GM12878 (cell line): ENCODE measurements around the gene GTF2H1. TPM values are rescaled to one million over a fixed set of nuclear protein-coding genes. Genes with fewer than 3 reads are reported as not detected.

ENCODE experiments used
- ATAC-seq: fragments of 200-7000 bp; cut with Tn5 transposase; 3 replicates; pipeline ENCODE4 v1.9.1; 2020; ENCODE audit warnings: mild to moderate bottlenecking, moderate library complexity
- BruUV-seq: library from RNA; stranded (reverse); fragments of 400-500 nt; replicated peaks from 2 replicates; lab custom pipeline; 2021; lab: Mats Ljungman, UMichigan
- CTCF ChIA-PET: fragments of 300-600 bp; sonication (Branson Sonifier 250); formaldehyde crosslinking; extraction: SDS; loops from one replicate; lab custom pipeline; 2021; ENCODE audit warnings: inconsistent platforms; lab: Yijun Ruan, JAX
- POLR2A ChIA-PET: fragments of 350-600 bp; formaldehyde crosslinking; extraction: SDS; loops from one replicate; lab custom pipeline; 2021; ENCODE audit warnings: inconsistent platforms; lab: Charles Lee
- RAD21 ChIA-PET: fragments of 300-600 bp; sonication (Branson Sonifier 250); formaldehyde crosslinking; loops from one replicate; lab custom pipeline; 2023; ENCODE audit warnings: antibody characterized with exemption; ENCODE audit not compliant: unreplicated experiment; lab: Charles Lee
- SMC1A ChIA-PET: fragments of 300-600 bp; sonication (Branson Sonifier 250); formaldehyde crosslinking; loops from one replicate; lab custom pipeline; 2023; ENCODE audit not compliant: unreplicated experiment, uncharacterized antibody; lab: Charles Lee
- DNase-seq: peaks from one replicate; pipeline ENCODE4 v3.0.0-alpha.2; 2011; ENCODE audit warnings: low read depth, low spot score
- FAIRE-seq: peaks from 3 replicates; lab custom pipeline; 2011; peaks lifted over from hg19 to GRCh38; lab: Jason Lieb, UNC
- H2AFZ ChIP-seq: 2 replicates; pipeline ENCODE4 v1.6.0; 2011; ENCODE audit warnings: low read depth, low read length, control low read depth; ENCODE audit not compliant: control insufficient read depth
- H3K27ac ChIP-seq: 2 replicates; pipeline ENCODE4 v1.5.1; 2011; ENCODE audit warnings: control low read depth; ENCODE audit not compliant: control insufficient read depth, insufficient read depth
- H3K27me3 ChIP-seq, 2 experiments: replicated peaks in 1 of 2; 2 replicates each; pipeline versions ENCODE4 v1.6.0 to v1.6.1; 2011; ENCODE audit warnings: low read length in 1 of 2; ENCODE audit not compliant: control insufficient read depth in 2 of 2, insufficient read depth in 2 of 2
- H3K36me3 ChIP-seq, 2 experiments: 2 replicates each; pipeline ENCODE4 v1.5.1; 2011; ENCODE audit warnings: low read length in 1 of 2; ENCODE audit not compliant: control insufficient read depth in 2 of 2, insufficient read depth in 2 of 2
- H3K4me1 ChIP-seq: 2 replicates; pipeline ENCODE4 v1.6.1; 2011; ENCODE audit warnings: mild to moderate bottlenecking, low read length, moderate library complexity, mixed read lengths; ENCODE audit not compliant: control insufficient read depth, insufficient read depth
- H3K4me2 ChIP-seq: 2 replicates; pipeline ENCODE4 v1.6.0; 2011; ENCODE audit warnings: control low read depth; ENCODE audit not compliant: control insufficient read depth, insufficient read depth
- H3K4me3 ChIP-seq: fragments of 200-600 bp; sonication (generic); 2 replicates; pipeline ENCODE4 v1.5.1; 2016
- H3K79me2 ChIP-seq: 2 replicates; pipeline ENCODE4 v1.6.0; 2011; ENCODE audit warnings: low read length; ENCODE audit not compliant: control insufficient read depth, insufficient read depth
- H3K9ac ChIP-seq: 2 replicates; pipeline ENCODE4 v1.8.0; 2011; ENCODE audit warnings: low read length, control low read depth, mixed read lengths; ENCODE audit not compliant: control insufficient read depth, insufficient read depth
- H3K9me3 ChIP-seq: replicated peaks from 3 replicates; pipeline ENCODE4 v1.5.1; 2011; ENCODE audit warnings: mild to moderate bottlenecking, low read length; ENCODE audit not compliant: control insufficient read depth, insufficient read depth
- H4K20me1 ChIP-seq: 2 replicates; pipeline ENCODE4 v1.6.0; 2011; ENCODE audit not compliant: control insufficient read depth, insufficient read depth
- CREB1 ChIP-seq: IDR thresholded peaks from 2 replicates; pipeline ENCODE4 v1.6.1; 2012; ENCODE audit warnings: low read depth, mild to moderate bottlenecking, inconsistent platforms
- EP300 ChIP-seq, 2 experiments: fragments of 150-350 bp in 1 of 2; IDR thresholded peaks; 2 replicates each; pipeline ENCODE4 v1.6.1; 2011 to 2012; ENCODE audit warnings: low read depth in 2 of 2, low read length in 2 of 2, borderline replicate concordance in 1 of 2, improper control_type of control experiment in 1 of 2, inconsistent platforms in 1 of 2; ENCODE audit not compliant: control insufficient read depth in 1 of 2
- HCFC1 ChIP-seq: fragments of 150-350 bp; IDR thresholded peaks from 2 replicates; pipeline ENCODE4 v1.6.1; 2014; ENCODE audit warnings: low read length
- LARP7 ChIP-seq: fragments of 450-650 bp; IDR thresholded peaks from 2 replicates; pipeline ENCODE4 v1.6.1; 2017; ENCODE audit warnings: mild to moderate bottlenecking
- RELA ChIP-seq: fragments of 450-650 bp; IDR thresholded peaks from 2 replicates; pipeline ENCODE4 v1.8.0; 2014; ENCODE audit warnings: borderline replicate concordance; ENCODE audit not compliant: partially characterized antibody
- WRNIP1 ChIP-seq: IDR thresholded peaks from 2 replicates; pipeline ENCODE4 v1.6.1; 2011; ENCODE audit warnings: low read depth, low read length, improper control_type of control experiment, borderline replicate concordance
- ZNF384 ChIP-seq: IDR thresholded peaks from 2 replicates; pipeline ENCODE4 v1.6.1; 2012; ENCODE audit warnings: low read depth, mild to moderate bottlenecking, low read length, improper control_type of control experiment, borderline replicate concordance
- WGBS: methylation state at CpG from one replicate; pipeline ENCODE4 v1.1.6; 2016; ENCODE audit warnings: low lambda C conversion rate; ENCODE audit not compliant: insufficient replicate concordance, insufficient coverage; ENCODE audit errors: missing lambda C conversion rate; 5-methylcytosine and 5-hydroxymethylcytosine counted together
- in situ Hi-C: fragments of 300-500 bp; cut with MboI; formaldehyde crosslinking; loops from 9 replicates; pipeline ENCODE4 v1.14.3; 2018; ENCODE audit warnings: mixed read lengths
- intact Hi-C: fragments of 100-400 bp; cut with micrococcal nuclease; formaldehyde crosslinking; loops from one replicate; pipeline ENCODE4 v1.14.2; 2022; ENCODE audit not compliant: unreplicated experiment
- polyA plus RNA-seq, 11 experiments: library from polyadenylated mRNA; depleted of rRNA in 4 of 11; unstranded in 6 of 11; stranded (reverse) in 5 of 11; fragments of >200 nt; fragmentation: Nextera tagmentation in 4 of 11; fragmentation: Illumina TruSeq in 1 of 11; extraction: Ambion mirVana in 4 of 11; extraction: Trizol in 1 of 11; gene quantifications; 1 replicate in 1 of 11; 2 replicates in 10 of 11; pipeline versions ENCODE4 v1.2.1 to v1.2.3, GENCODE V29; 2011 to 2016; ENCODE audit warnings: inconsistent platforms in 2 of 11, missing spikeins in 2 of 11, low read depth in 1 of 11
- total RNA-seq, 4 experiments: library from RNA; depleted of rRNA in 3 of 4; stranded (reverse); fragments of >200 nt in 3 of 4; fragmentation: Illumina TruSeq in 1 of 4; extraction: Trizol in 1 of 4; gene quantifications; 2 replicates each; pipeline versions ENCODE4 v1.2.1 to v1.2.3, GENCODE V29; 2013 to 2021
- TF ChIP-seq, protein P1 (sequence below): fragments of 150-350 bp; IDR thresholded peaks from 2 replicates; pipeline ENCODE4 v1.6.1; 2014; ENCODE audit warnings: mild to moderate bottlenecking, low read depth, low read length
- TF ChIP-seq, protein P2 (sequence below): IDR thresholded peaks from 2 replicates; pipeline ENCODE4 v1.6.1; 2011; ENCODE audit warnings: borderline replicate concordance, low read depth, mild to moderate bottlenecking, moderate library complexity, mixed read lengths, low read length; ENCODE audit not compliant: insufficient read depth; ENCODE audit errors: extremely low read length
- TF ChIP-seq, protein P3 (sequence below): IDR thresholded peaks from 2 replicates; pipeline ENCODE4 v1.6.1; 2012; ENCODE audit warnings: low read depth, low read length, improper control_type of control experiment

Gene GTF2H1
- total and polyA plus RNA-seq, 10 of the 15 experiments (the other 5 are each of a cell fraction or from before 2014, with no cell fraction given), result 36.7 to 68.8 (median 46.6) TPM

DNA sequence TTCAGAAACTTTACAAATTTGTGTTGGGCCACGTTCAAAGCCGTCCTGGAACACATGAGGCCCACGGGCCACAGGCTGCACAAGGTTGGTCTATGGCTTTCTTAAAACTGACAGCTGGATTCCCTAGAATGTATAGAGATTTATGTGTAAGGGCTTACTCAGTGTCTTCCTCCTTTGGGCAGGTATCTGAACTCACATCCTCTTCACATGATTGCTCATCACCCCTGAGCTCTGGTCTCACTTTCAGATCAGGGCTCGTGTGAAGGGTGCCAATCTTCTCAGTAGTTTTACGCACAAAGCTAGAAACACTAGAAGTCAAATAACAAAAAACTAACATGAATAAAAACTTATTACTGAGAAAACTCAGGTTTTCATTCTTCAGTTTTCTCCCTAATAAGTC lies 27.5 kb upstream of the GTF2H1 start:
- no peak for DNase-seq
- intact Hi-C loops, result no loop called here
- 70% methylated on average over 5 of the region's 5 CpGs for WGBS
- SMC1A ChIA-PET, result interaction anchor here (0.7 to 1.3 kb wide), 4 partner anchors 14 to 172 kb away, joined by 3 to 6 read pairs (median 4); no protein-coding TSS in a partner anchor
- BruUV-seq, result no TSS peak
- CTCF ChIA-PET, result interaction anchor here (0.6 to 1.5 kb wide), 4 partner anchors 9 to 184 kb away, joined by 3 to 8 read pairs (median 4); no protein-coding TSS in a partner anchor
- peaks cover 5% of the 10 kb centered on the region for H3K4me1 ChIP-seq
- H4K20me1 ChIP-seq, result no peaks in the 10 kb centered on the region
- RAD21 ChIA-PET, result interaction anchor here (1.5 to 1.9 kb wide), 2 partner anchors 19 to 51 kb away, joined by 3 to 9 read pairs; no protein-coding TSS in a partner anchor
- no peak overlapping the region for H2AFZ ChIP-seq
- H3K27me3 ChIP-seq, result no peaks in the 10 kb centered on the region
- TF ChIP-seq WRNIP1 (no peak), EP300 (IDR thresholded peaks at IDR 0.05; ENCODE audit: borderline replicate concordance in 1 of 2, control insufficient read depth in 1 of 2, low read depth in 2 of 2, low read length in 2 of 2) (no peak), HCFC1 (no peak), CREB1 (no peak), RELA (no peak), LARP7 (no peak), ZNF384 (no peak)
- TF ChIP-seq, protein P1, sequence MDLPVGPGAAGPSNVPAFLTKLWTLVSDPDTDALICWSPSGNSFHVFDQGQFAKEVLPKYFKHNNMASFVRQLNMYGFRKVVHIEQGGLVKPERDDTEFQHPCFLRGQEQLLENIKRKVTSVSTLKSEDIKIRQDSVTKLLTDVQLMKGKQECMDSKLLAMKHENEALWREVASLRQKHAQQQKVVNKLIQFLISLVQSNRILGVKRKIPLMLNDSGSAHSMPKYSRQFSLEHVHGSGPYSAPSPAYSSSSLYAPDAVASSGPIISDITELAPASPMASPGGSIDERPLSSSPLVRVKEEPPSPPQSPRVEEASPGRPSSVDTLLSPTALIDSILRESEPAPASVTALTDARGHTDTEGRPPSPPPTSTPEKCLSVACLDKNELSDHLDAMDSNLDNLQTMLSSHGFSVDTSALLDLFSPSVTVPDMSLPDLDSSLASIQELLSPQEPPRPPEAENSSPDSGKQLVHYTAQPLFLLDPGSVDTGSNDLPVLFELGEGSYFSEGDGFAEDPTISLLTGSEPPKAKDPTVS, result no peak
- TF ChIP-seq, protein P2, sequence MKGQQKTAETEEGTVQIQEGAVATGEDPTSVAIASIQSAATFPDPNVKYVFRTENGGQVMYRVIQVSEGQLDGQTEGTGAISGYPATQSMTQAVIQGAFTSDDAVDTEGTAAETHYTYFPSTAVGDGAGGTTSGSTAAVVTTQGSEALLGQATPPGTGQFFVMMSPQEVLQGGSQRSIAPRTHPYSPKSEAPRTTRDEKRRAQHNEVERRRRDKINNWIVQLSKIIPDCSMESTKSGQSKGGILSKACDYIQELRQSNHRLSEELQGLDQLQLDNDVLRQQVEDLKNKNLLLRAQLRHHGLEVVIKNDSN, result no peak
- TF ChIP-seq, protein P3, sequence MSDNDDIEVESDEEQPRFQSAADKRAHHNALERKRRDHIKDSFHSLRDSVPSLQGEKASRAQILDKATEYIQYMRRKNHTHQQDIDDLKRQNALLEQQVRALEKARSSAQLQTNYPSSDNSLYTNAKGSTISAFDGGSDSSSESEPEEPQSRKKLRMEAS, result no peak
- H3K36me3 ChIP-seq, result peaks cover 10 to 66% of the 10 kb centered on the region in 2 experiments
- H3K4me2 ChIP-seq, result no peak overlapping the region
- H3K79me2 ChIP-seq, result no peaks in the 10 kb centered on the region
- in situ Hi-C loops, result no loop called here
- peak; percentile 27 for FAIRE-seq
- no peak overlapping the region for H3K9ac ChIP-seq
- peak overlapping the region; percentile 39; the same call in 1 of the 2 replicates for H3K27ac ChIP-seq
- ATAC-seq, result peak; percentile 35; the same call in 1 of the 3 replicates
- H3K4me3 ChIP-seq, result no peak overlapping the region
- no peaks in the 10 kb centered on the region for H3K9me3 ChIP-seq
- POLR2A ChIA-PET, result interaction anchor here (1.0 to 1.2 kb wide), 2 partner anchors 18 kb away, joined by 3 read pairs; no protein-coding TSS in a partner anchor
